GM12878 (cell line): ENCODE data around the gene RPL36. TPM values are rescaled to one million over a fixed set of nuclear protein-coding genes. Genes with fewer than 3 reads are reported as not detected.

Experiments
- BACH1 ChIP-seq: fragments of 450-650 bp; IDR thresholded peaks from 2 replicates; pipeline ENCODE4 v1.6.1; 2017; ENCODE audit warnings: mild to moderate bottlenecking, borderline replicate concordance
- CBFB ChIP-seq: IDR thresholded peaks from 2 replicates; pipeline ENCODE4 v1.6.1; 2016; ENCODE audit warnings: antibody characterized with exemption, low read depth
- HDAC2 ChIP-seq: fragments of 200-600 bp; sonication (generic); IDR thresholded peaks from 2 replicates; pipeline ENCODE4 v1.6.1; 2017
- HDGF ChIP-seq: fragments of 450-650 bp; IDR thresholded peaks from 2 replicates; pipeline ENCODE4 v1.6.1; 2016; ENCODE audit warnings: antibody characterized with exemption
- IKZF1 ChIP-seq: fragments of 450-650 bp; conservative IDR thresholded peaks from 2 replicates; pipeline ENCODE4 v1.6.1; 2017; ENCODE audit warnings: antibody characterized with exemption, mild to moderate bottlenecking
- JUNB ChIP-seq: IDR thresholded peaks from 2 replicates; pipeline ENCODE4 v1.6.1; 2016; ENCODE audit warnings: antibody characterized with exemption, mild to moderate bottlenecking
- JUND ChIP-seq: IDR thresholded peaks from 2 replicates; pipeline ENCODE4 v1.6.1; 2012; ENCODE audit warnings: low read depth, mild to moderate bottlenecking, low read length, improper control_type of control experiment, moderate library complexity
- MEF2A ChIP-seq: IDR thresholded peaks from 2 replicates; pipeline ENCODE4 v1.6.1; 2011; ENCODE audit warnings: low read depth, mild to moderate bottlenecking, low read length, moderate library complexity; ENCODE audit not compliant: insufficient read depth
- MXI1 ChIP-seq: fragments of 150-350 bp; IDR thresholded peaks from 2 replicates; pipeline ENCODE4 v1.6.1; 2011; ENCODE audit warnings: low read depth, mild to moderate bottlenecking, inconsistent platforms, low read length, improper control_type of control experiment
- NR2F1 ChIP-seq: fragments of 450-650 bp; conservative IDR thresholded peaks from 2 replicates; pipeline ENCODE4 v1.6.1; 2017; ENCODE audit warnings: mild to moderate bottlenecking
- PAX5 ChIP-seq: IDR thresholded peaks from 2 replicates; pipeline ENCODE4 v1.6.1; 2011; ENCODE audit warnings: low read depth, low read length, borderline replicate concordance
- RBBP5 ChIP-seq: fragments of 200-600 bp; sonication (generic); conservative IDR thresholded peaks from 2 replicates; pipeline ENCODE4 v1.6.1; 2016
- RUNX3 ChIP-seq: IDR thresholded peaks from 2 replicates; pipeline ENCODE4 v1.6.1; 2012; ENCODE audit warnings: low read length, inconsistent platforms
- STAT3 ChIP-seq: IDR thresholded peaks from 2 replicates; pipeline ENCODE4 v1.6.1; 2011; ENCODE audit warnings: low read depth, low read length, improper control_type of control experiment
- TAF1 ChIP-seq: IDR thresholded peaks from 2 replicates; pipeline ENCODE4 v1.6.1; 2011; ENCODE audit warnings: mild to moderate bottlenecking, low read depth, low read length, borderline replicate concordance
- WRNIP1 ChIP-seq: IDR thresholded peaks from 2 replicates; pipeline ENCODE4 v1.6.1; 2011; ENCODE audit warnings: low read depth, low read length, improper control_type of control experiment, borderline replicate concordance
- ZNF207 ChIP-seq: fragments of 450-650 bp; IDR thresholded peaks from 2 replicates; pipeline ENCODE4 v1.6.1; 2014; ENCODE audit warnings: antibody characterized with exemption, mild to moderate bottlenecking, borderline replicate concordance
- ZNF24 ChIP-seq: fragments of 450-650 bp; IDR thresholded peaks from 2 replicates; pipeline ENCODE4 v1.6.1; 2017; ENCODE audit warnings: antibody characterized with exemption, mild to moderate bottlenecking
- ZNF384 ChIP-seq: IDR thresholded peaks from 2 replicates; pipeline ENCODE4 v1.6.1; 2012; ENCODE audit warnings: low read depth, mild to moderate bottlenecking, low read length, improper control_type of control experiment, borderline replicate concordance
- polyA plus RNA-seq, 11 experiments: library from polyadenylated mRNA; depleted of rRNA in 4 of 11; unstranded in 6 of 11; stranded (reverse) in 5 of 11; fragments of >200 nt; fragmentation: Nextera tagmentation in 4 of 11; fragmentation: Illumina TruSeq in 1 of 11; extraction: Ambion mirVana in 4 of 11; extraction: Trizol in 1 of 11; gene quantifications; 1 replicate in 1 of 11; 2 replicates in 10 of 11; pipeline versions ENCODE4 v1.2.1 to v1.2.3, GENCODE V29; 2011 to 2016; ENCODE audit warnings: inconsistent platforms in 2 of 11, missing spikeins in 2 of 11, low read depth in 1 of 11
- total RNA-seq, 4 experiments: library from RNA; depleted of rRNA in 3 of 4; stranded (reverse); fragments of >200 nt in 3 of 4; fragmentation: Illumina TruSeq in 1 of 4; extraction: Trizol in 1 of 4; gene quantifications; 2 replicates each; pipeline versions ENCODE4 v1.2.1 to v1.2.3, GENCODE V29; 2013 to 2021
- TF ChIP-seq, protein P1 (sequence below): fragments of 450-650 bp; formaldehyde crosslinking; IDR thresholded peaks from 2 replicates; pipeline ENCODE4 v1.4.0; 2020; ENCODE audit warnings: mild to moderate bottlenecking, moderate library complexity
- TF ChIP-seq, protein P2 (sequence below): IDR thresholded peaks from 2 replicates; pipeline ENCODE4 v1.6.1; 2012; ENCODE audit warnings: mild to moderate bottlenecking, low read depth, low read length
- TF ChIP-seq, protein P3 (sequence below): fragments of 450-650 bp; IDR thresholded peaks from 2 replicates; pipeline ENCODE4 v1.6.1; 2017; ENCODE audit warnings: borderline replicate concordance
- TF ChIP-seq, protein P4 (sequence below): fragments of 450-650 bp; IDR thresholded peaks from 2 replicates; pipeline ENCODE4 v1.6.1; 2016; ENCODE audit warnings: mild to moderate bottlenecking

RPL36 gene
- total and polyA plus RNA-seq, 10 of the 15 experiments (the other 5 are each of a cell fraction or from before 2014, with no cell fraction given), result 374 to 4,942 (median 2,053) TPM

GRCh38 chr19:5686647-5687359 lies 3.3 kb upstream of the RPL36 start (continued):
- TF ChIP-seq, protein P1, sequence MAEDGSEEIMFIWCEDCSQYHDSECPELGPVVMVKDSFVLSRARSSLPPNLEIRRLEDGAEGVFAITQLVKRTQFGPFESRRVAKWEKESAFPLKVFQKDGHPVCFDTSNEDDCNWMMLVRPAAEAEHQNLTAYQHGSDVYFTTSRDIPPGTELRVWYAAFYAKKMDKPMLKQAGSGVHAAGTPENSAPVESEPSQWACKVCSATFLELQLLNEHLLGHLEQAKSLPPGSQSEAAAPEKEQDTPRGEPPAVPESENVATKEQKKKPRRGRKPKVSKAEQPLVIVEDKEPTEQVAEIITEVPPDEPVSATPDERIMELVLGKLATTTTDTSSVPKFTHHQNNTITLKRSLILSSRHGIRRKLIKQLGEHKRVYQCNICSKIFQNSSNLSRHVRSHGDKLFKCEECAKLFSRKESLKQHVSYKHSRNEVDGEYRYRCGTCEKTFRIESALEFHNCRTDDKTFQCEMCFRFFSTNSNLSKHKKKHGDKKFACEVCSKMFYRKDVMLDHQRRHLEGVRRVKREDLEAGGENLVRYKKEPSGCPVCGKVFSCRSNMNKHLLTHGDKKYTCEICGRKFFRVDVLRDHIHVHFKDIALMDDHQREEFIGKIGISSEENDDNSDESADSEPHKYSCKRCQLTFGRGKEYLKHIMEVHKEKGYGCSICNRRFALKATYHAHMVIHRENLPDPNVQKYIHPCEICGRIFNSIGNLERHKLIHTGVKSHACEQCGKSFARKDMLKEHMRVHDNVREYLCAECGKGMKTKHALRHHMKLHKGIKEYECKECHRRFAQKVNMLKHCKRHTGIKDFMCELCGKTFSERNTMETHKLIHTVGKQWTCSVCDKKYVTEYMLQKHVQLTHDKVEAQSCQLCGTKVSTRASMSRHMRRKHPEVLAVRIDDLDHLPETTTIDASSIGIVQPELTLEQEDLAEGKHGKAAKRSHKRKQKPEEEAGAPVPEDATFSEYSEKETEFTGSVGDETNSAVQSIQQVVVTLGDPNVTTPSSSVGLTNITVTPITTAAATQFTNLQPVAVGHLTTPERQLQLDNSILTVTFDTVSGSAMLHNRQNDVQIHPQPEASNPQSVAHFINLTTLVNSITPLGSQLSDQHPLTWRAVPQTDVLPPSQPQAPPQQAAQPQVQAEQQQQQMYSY (CRISPR knock-in tag), result no peak
- TF ChIP-seq WRNIP1 (no peak), IKZF1 (no peak), RBBP5 (no peak), HDAC2 (no peak), ZNF24 (no peak), JUNB (no peak), RUNX3 (no peak), MEF2A (no peak), ZNF384 (no peak), ZNF207 (no peak), HDGF (no peak), MXI1 (peak; percentile 30; the same call in 1 of the 2 replicates), JUND (no peak), STAT3 (no peak), CBFB (no peak), NR2F1 (no peak), TAF1 (no peak), BACH1 (0 out of 2 replicates have a peak, but pooled peaks have one; percentile 61), PAX5 (no peak)
- TF ChIP-seq, protein P2, sequence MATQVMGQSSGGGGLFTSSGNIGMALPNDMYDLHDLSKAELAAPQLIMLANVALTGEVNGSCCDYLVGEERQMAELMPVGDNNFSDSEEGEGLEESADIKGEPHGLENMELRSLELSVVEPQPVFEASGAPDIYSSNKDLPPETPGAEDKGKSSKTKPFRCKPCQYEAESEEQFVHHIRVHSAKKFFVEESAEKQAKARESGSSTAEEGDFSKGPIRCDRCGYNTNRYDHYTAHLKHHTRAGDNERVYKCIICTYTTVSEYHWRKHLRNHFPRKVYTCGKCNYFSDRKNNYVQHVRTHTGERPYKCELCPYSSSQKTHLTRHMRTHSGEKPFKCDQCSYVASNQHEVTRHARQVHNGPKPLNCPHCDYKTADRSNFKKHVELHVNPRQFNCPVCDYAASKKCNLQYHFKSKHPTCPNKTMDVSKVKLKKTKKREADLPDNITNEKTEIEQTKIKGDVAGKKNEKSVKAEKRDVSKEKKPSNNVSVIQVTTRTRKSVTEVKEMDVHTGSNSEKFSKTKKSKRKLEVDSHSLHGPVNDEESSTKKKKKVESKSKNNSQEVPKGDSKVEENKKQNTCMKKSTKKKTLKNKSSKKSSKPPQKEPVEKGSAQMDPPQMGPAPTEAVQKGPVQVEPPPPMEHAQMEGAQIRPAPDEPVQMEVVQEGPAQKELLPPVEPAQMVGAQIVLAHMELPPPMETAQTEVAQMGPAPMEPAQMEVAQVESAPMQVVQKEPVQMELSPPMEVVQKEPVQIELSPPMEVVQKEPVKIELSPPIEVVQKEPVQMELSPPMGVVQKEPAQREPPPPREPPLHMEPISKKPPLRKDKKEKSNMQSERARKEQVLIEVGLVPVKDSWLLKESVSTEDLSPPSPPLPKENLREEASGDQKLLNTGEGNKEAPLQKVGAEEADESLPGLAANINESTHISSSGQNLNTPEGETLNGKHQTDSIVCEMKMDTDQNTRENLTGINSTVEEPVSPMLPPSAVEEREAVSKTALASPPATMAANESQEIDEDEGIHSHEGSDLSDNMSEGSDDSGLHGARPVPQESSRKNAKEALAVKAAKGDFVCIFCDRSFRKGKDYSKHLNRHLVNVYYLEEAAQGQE, result no peak
- TF ChIP-seq, protein P3, sequence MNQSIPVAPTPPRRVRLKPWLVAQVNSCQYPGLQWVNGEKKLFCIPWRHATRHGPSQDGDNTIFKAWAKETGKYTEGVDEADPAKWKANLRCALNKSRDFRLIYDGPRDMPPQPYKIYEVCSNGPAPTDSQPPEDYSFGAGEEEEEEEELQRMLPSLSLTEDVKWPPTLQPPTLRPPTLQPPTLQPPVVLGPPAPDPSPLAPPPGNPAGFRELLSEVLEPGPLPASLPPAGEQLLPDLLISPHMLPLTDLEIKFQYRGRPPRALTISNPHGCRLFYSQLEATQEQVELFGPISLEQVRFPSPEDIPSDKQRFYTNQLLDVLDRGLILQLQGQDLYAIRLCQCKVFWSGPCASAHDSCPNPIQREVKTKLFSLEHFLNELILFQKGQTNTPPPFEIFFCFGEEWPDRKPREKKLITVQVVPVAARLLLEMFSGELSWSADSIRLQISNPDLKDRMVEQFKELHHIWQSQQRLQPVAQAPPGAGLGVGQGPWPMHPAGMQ, result no peak
- TF ChIP-seq, protein P4, sequence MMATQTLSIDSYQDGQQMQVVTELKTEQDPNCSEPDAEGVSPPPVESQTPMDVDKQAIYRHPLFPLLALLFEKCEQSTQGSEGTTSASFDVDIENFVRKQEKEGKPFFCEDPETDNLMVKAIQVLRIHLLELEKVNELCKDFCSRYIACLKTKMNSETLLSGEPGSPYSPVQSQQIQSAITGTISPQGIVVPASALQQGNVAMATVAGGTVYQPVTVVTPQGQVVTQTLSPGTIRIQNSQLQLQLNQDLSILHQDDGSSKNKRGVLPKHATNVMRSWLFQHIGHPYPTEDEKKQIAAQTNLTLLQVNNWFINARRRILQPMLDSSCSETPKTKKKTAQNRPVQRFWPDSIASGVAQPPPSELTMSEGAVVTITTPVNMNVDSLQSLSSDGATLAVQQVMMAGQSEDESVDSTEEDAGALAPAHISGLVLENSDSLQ, result peak; percentile 89
